Gastroesophageal sphincter (tissue), 4 donors: ENCODE results near the gene UCP2. TPM values are rescaled to one million over a fixed set of nuclear protein-coding genes. Genes with fewer than 3 reads are reported as not detected.

Experiments used
- ATAC-seq: fragments of 150-250 bp; one replicate; pipeline ENCODE4 v1.9.1; 2016; ENCODE audit warnings: mild to moderate bottlenecking, moderate library complexity
- H3K27ac ChIP-seq, 4 donors: fragments of 200-600 bp; sonication (generic) in 3 of 4; 1 replicate in 3 of 4; 2 replicates in 1 of 4; pipeline ENCODE4 v1.5.1; 2016 to 2019
- H3K27me3 ChIP-seq: fragments of 200-600 bp; sonication (generic); one replicate; pipeline ENCODE4 v1.5.1; 2019
- H3K36me3 ChIP-seq, 2 donors: fragments of 200-600 bp; sonication (generic); one replicate each; pipeline ENCODE4 v1.5.1; 2019; ENCODE audit warnings: control low read depth in 1 of 2
- H3K4me1 ChIP-seq, 3 donors: fragments of 200-600 bp; sonication (generic); 1 replicate in 2 of 3; 2 replicates in 1 of 3; pipeline ENCODE4 v1.5.1; 2016 to 2019; ENCODE audit warnings: control low read depth in 2 of 3
- H3K4me3 ChIP-seq, 2 donors: fragments of 200-600 bp; sonication (generic); one replicate each; pipeline ENCODE4 v1.5.1; 2019; ENCODE audit warnings: mild to moderate bottlenecking in 1 of 2, moderate library complexity in 1 of 2
- H3K9me3 ChIP-seq, 3 donors: fragments of 200-600 bp; sonication (generic); one replicate each; pipeline ENCODE4 v1.5.1; 2017 to 2019; ENCODE audit warnings: control low read depth in 2 of 3
- CTCF ChIP-seq, 4 experiments: fragments of 200-600 bp in 2 of 4; fragments of 450-650 bp in 2 of 4; sonication (generic) in 1 of 4; IDR thresholded peaks; one replicate each; pipeline ENCODE4 v1.5.1; 2017 to 2019; ENCODE audit warnings: antibody characterized with exemption in 4 of 4, mild to moderate bottlenecking in 2 of 4, moderate library complexity in 2 of 4
- EP300 ChIP-seq: sonication (generic); formaldehyde crosslinking; IDR thresholded peaks from one replicate; pipeline ENCODE4 v1.6.1; 2017; ENCODE audit warnings: antibody characterized with exemption, mild to moderate bottlenecking
- POLR2A ChIP-seq, 2 donors: fragments of 450-650 bp; IDR thresholded peaks; one replicate each; pipeline ENCODE4 v1.6.1; 2017; ENCODE audit warnings: antibody characterized with exemption in 2 of 2, mild to moderate bottlenecking in 2 of 2, moderate library complexity in 1 of 2
- POLR2AphosphoS5 ChIP-seq: sonication (generic); formaldehyde crosslinking; IDR thresholded peaks from one replicate; pipeline ENCODE4 v1.6.1; 2017; ENCODE audit warnings: antibody characterized with exemption
- WGBS, 2 donors: methylation state at CpG; one replicate each; pipeline ENCODE4 v1.1.5; 2018; ENCODE audit warnings: low coverage in 1 of 2; 5-methylcytosine and 5-hydroxymethylcytosine counted together
- total RNA-seq, 4 donors: library from RNA; depleted of rRNA; stranded (reverse); fragments of >200 nt; gene quantifications; one replicate each; pipeline ENCODE4 v1.1.0, GENCODE V29; 2016

UCP2 gene
- total RNA-seq, 4 donors from 2014 or later, result 5.8 to 37.2 (median 33.2) TPM

DNA sequence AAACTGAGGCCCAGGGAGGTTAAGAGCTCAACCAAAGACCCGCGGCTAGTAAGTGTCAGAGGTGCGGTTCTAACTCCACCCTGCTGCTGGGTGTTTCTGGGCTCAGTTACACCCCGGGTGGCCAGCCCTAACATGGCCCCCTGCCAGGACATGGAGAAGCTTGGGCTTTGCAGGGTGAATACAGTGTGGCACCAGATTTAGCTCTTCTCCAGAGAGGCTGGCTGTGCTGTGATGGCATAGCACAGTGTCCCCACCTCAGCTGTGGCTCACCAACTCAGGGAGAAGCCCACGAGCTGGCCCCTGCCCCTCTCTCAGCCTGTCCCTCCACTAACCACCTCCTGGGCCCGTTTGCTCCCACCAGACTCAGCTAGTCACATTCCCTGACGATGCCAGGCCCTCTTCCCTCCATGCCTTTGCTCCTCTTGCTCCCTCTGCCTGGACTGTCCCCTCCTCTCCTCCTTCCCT, 19.2 kb upstream of the UCP2 start:
- peaks cover 0 to 65% of the 10 kb centered on the region in 2 donors for H3K36me3 ChIP-seq
- WGBS, 2 donors, result 94 to 95% methylated on average over 4 to 7 of the region's 7 CpGs

GRCh38 chr11:74000307-74001133, 17.9 kb upstream of the UCP2 start:
- TF ChIP-seq POLR2AphosphoS5 (no peak), POLR2A (IDR thresholded peaks at IDR 0.05) (no peak), CTCF (IDR thresholded peaks at IDR 0.05) (no peak), EP300 (no peak)
- Histone ChIP-seq H3K27ac (no peak overlapping the region), H3K4me3 (no peak overlapping the region), H3K27me3 (no peaks in the 10 kb centered on the region), H3K36me3 (peaks cover 0 to 55% of the 10 kb centered on the region in 2 donors), H3K9me3 (no peaks in the 10 kb centered on the region), H3K4me1 (no peaks in the 10 kb centered on the region)
- 86 to 87% methylated on average over 11 of the region's 14 CpGs for WGBS, 2 donors
- no peak for ATAC-seq

More for the DNA sequence above, 19.2 kb upstream of the UCP2 start:
- H3K27ac ChIP-seq, result no peak overlapping the region
- no peak for ATAC-seq
- TF ChIP-seq EP300 (no peak), POLR2AphosphoS5 (no peak), CTCF (IDR thresholded peaks at IDR 0.05) (no peak), POLR2A (IDR thresholded peaks at IDR 0.05) (no peak)
- H3K9me3 ChIP-seq, result no peaks in the 10 kb centered on the region
- H3K27me3 ChIP-seq, result no peaks in the 10 kb centered on the region
- H3K4me1 ChIP-seq, result no peaks in the 10 kb centered on the region
- no peak overlapping the region for H3K4me3 ChIP-seq

- Histone ChIP-seq H3K4me1 (no peaks in the 10 kb centered on the region), H3K27ac (no peak overlapping the region), H3K36me3 (peaks cover 0 to 49% of the 10 kb centered on the region in 2 donors), H3K27me3 (no peaks in the 10 kb centered on the region), H3K4me3 (no peak overlapping the region), H3K9me3 (no peaks in the 10 kb centered on the region)
- no peak for ATAC-seq
- no peak for TF ChIP-seq EP300
- TF ChIP-seq POLR2A (IDR thresholded peaks at IDR 0.05), result no peak
- WGBS, 2 donors, result 70 to 82% methylated on average over 4 to 8 of the region's 8 CpGs
Observed at GRCh38 chr11:73999581-74000306, 17.1 kb upstream of the UCP2 start.

GRCh38 chr11:73998846-73999575, 16.4 kb upstream of the UCP2 start:
- Histone ChIP-seq H3K27me3 (no peaks in the 10 kb centered on the region), H3K9me3 (no peaks in the 10 kb centered on the region), H3K27ac (no peak overlapping the region), H3K4me3 (no peak overlapping the region), H3K4me1 (no peaks in the 10 kb centered on the region), H3K36me3 (peaks cover 0 to 41% of the 10 kb centered on the region in 2 donors)
- WGBS, 2 donors, result 88 to 91% methylated on average over 10 to 11 of the region's 13 CpGs
- no peak for ATAC-seq
- TF ChIP-seq EP300 (no peak), CTCF (IDR thresholded peaks at IDR 0.05) (no peak), POLR2A (IDR thresholded peaks at IDR 0.05) (no peak), POLR2AphosphoS5 (no peak)

- 60 to 88% methylated on average over 2 to 6 of the region's 6 CpGs for WGBS, 2 donors
- Histone ChIP-seq H3K27ac (no peak overlapping the region), H3K27me3 (no peaks in the 10 kb centered on the region), H3K36me3 (peaks cover 0 to 24% of the 10 kb centered on the region in 2 donors), H3K4me3 (no peak overlapping the region), H3K4me1 (no peaks in the 10 kb centered on the region), H3K9me3 (no peaks in the 10 kb centered on the region)
- TF ChIP-seq POLR2AphosphoS5 (no peak), POLR2A (IDR thresholded peaks at IDR 0.05) (no peak), CTCF (IDR thresholded peaks at IDR 0.05) (no peak), EP300 (no peak)
- no peak for ATAC-seq
Observed at GRCh38 chr11:73997120-73997770, 14.6 kb upstream of the UCP2 start.
